ENCODE data around the gene OR6N1. TPM values are rescaled to one million over a fixed set of nuclear protein-coding genes. Genes with fewer than 3 reads are reported as not detected.

The OR6N1 gene
- total RNA-seq, 1 experiment from 2014 or later = not detected

- TF ChIP-seq CTCF (IDR thresholded peaks at IDR 0.05 in 2 of 3, conservative IDR thresholded peaks at IDR 0.05 in 1 of 3; ENCODE audit: borderline replicate concordance in 1 of 3, insufficient read depth in 1 of 3, low read depth in 2 of 3, low read length in 2 of 3) (no peak), CEBPB (IDR thresholded peaks at IDR 0.05; ENCODE audit: low read depth) (no peak), YY1 (IDR thresholded peaks at IDR 0.05; ENCODE audit: extremely low read depth, insufficient replicate concordance, low read depth, low read length) (no peak), EZH2phosphoT487 (IDR thresholded peaks at IDR 0.05; ENCODE audit: borderline replicate concordance) (no peak), ATF3 (IDR thresholded peaks at IDR 0.05) (no peak)
These were observed 26.5 kb upstream of the OR6N1 start (continued) for GRCh38 chr1:158798531-158798930.

GRCh38 chr1:158794247-158794646, 22.3 kb upstream of the OR6N1 start:
- TF ChIP-seq ZBTB33 (IDR thresholded peaks at IDR 0.05; ENCODE audit: extremely low read depth, insufficient replicate concordance, low read length) = no peak
- no peak for TF ChIP-seq ZNF274 (IDR thresholded peaks at IDR 0.05; ENCODE audit: low read depth, low read length)
- TF ChIP-seq RAD21 (IDR thresholded peaks at IDR 0.05; ENCODE audit: low read depth) = no peak
- no peak for TF ChIP-seq POLR2AphosphoS5 (IDR thresholded peaks at IDR 0.05; ENCODE audit: low read depth, low read length)
- no peak for TF ChIP-seq REST (IDR thresholded peaks at IDR 0.05; ENCODE audit: low read depth)
- no peak for TF ChIP-seq ATF3 (IDR thresholded peaks at IDR 0.05)
- no peak for TF ChIP-seq YY1 (IDR thresholded peaks at IDR 0.05; ENCODE audit: extremely low read depth, insufficient replicate concordance, low read depth, low read length)
- TF ChIP-seq TCF7L2 (IDR thresholded peaks at IDR 0.05; ENCODE audit: borderline replicate concordance, extremely low read depth, insufficient read depth, insufficient read length) = no peak
- TF ChIP-seq CBX3 (IDR thresholded peaks at IDR 0.05; ENCODE audit: low read depth) = no peak
- no peak for TF ChIP-seq EZH2phosphoT487 (IDR thresholded peaks at IDR 0.05; ENCODE audit: borderline replicate concordance)
- Histone ChIP-seq H2AFZ (ENCODE audit: low read depth, low read length, poor library complexity, severe bottlenecking) (no peak overlapping the region), H3K4me2 (ENCODE audit: low read length) (no peak overlapping the region), H3K9ac (ENCODE audit: low read length) (no peak overlapping the region), H3K4me1 (ENCODE audit: control insufficient read depth in 1 of 2, insufficient read depth in 2 of 2, low read length in 2 of 2) (no peaks in the 10 kb centered on the region), H3K9me2 (ENCODE audit: insufficient read depth) (no peaks in the 10 kb centered on the region), H3K27ac (ENCODE audit: low read depth, low read length) (no peak overlapping the region), H3K27me3 (ENCODE audit: insufficient read depth, low read length) (no peaks in the 10 kb centered on the region), H3K79me2 (ENCODE audit: insufficient read depth, low read length) (no peaks in the 10 kb centered on the region), H3K4me3 (replicated peaks in 1 of 2; ENCODE audit: low read depth in 1 of 2, low read length in 2 of 2) (no peak overlapping the region), H3K36me3 (ENCODE audit: control insufficient read depth in 1 of 2, insufficient read depth in 2 of 2, low read length in 2 of 2) (no peaks in the 10 kb centered on the region), H3K9me3 (ENCODE audit: control insufficient read depth in 1 of 2, insufficient read depth in 1 of 2, low read depth in 1 of 2, low read length in 2 of 2) (peaks cover 0 to 5% of the 10 kb centered on the region in 2 experiments; a peak in 1 of 4 replicates), H4K20me1 (ENCODE audit: insufficient read depth) (no peaks in the 10 kb centered on the region)
- no peak for ATAC-seq
- intact Hi-C loops (cut with micrococcal nuclease) = no loop called here
- ChIA-PET CTCF (no interaction called here), RAD21 (ENCODE audit: low non-redundant PET in 1 of 2, low total read pairs in 2 of 2, uncharacterized antibody in 2 of 2, unreplicated experiment in 2 of 2) (no interaction called here), POLR2A (no interaction called here)
- DNase-seq (ENCODE audit: low read depth, low spot score) = no peak
- BruUV-seq (replicated peaks) = no TSS peak
